Stimulated activated CD8-positive, alpha-beta memory T cell treated with anti-CD3 and anti-CD28 coated beads, Interleukin-15, amount 100 ng/mL, for 1 hour (primary cell): Measurements from ENCODE around the gene DUSP1.

Experiments
- DNase-seq: peaks from one replicate; pipeline ENCODE4 v3.0.0-alpha.2; 2020; ENCODE audit warnings: low read depth

Gene DUSP1

DNA sequence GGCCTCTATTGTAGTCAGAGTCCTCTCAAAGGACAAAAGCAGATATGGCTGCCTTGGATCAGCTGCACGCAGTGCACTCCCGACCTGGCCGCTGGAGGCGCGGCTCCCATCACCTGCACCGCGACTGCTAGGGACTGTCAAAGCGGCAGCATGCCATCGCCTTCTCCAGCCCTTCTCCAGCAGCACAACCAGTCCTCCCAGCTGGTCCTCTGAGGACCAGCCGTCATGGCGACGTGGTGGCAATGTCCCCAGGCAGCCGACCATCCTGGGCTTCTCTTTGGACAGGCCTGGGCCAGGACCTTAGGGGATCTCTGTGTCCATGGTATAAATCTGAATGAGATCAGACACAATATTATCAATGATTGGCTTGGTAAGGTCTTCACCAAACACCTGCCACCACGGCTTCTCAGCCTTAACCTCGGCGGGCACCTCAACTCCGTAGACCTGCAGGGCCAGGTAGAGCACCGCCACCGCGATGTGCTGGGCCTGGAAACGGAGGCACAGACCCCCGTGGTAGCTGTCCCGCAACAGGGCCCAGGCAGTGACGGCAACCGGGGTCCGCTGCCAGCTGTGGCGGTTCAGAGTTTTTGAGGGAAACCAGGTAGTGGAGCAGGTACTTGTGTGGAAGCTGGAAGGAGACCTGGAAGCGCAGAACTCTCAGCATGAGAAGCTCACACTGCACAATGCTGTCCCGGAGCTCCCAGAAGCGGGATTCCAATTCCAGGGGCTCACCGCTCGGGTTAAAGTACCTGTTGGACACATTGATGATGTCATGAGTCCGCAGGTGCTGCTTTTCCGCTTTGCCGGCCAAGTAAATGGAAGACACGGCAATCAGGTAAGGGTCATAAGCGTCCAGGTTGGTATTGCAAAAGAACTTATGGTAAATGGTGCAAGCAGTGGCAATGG lies 8.5 kb downstream of the DUSP1 start:
- no peak for DNase-seq

DNA sequence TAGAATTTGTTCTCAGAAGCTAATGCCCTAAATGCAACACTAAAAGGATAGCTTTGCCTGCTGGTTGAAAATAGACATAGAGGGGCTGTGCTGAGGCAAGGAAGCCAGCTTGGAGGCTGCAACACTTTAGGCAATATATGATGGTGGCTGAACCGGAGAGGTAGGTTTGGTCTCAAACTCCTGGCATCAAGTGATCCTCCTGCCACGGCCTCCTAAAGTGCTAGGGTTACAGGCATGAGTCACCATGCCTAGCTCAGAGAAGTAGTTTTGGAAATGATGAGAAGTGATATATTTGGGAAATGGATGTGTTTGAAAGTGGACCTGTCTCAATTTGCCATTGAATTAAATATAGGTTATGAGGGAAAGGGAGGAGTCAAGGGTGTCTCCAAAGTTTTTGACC lies 10.0 kb downstream of the DUSP1 start:
- DNase-seq = no peak

DNA sequence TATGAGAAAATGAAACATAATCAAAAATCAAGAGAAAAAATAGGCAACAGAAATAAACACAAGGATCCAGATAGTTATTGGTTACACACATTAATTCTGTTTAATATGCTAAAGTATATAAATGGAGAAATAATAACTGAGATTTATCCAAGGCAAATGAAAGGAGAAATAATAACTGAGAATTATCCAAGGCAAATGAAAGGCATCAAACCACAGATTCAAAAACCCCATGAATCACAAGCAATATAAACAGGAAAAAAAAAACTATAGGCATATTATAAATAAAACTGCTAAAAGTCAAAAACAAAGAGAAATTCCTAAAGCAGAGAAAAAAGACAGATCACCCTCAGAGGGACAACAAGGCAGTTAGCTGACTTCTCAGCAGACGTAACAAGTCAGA lies 10.9 kb downstream of the DUSP1 start:
- no peak for DNase-seq

DNA sequence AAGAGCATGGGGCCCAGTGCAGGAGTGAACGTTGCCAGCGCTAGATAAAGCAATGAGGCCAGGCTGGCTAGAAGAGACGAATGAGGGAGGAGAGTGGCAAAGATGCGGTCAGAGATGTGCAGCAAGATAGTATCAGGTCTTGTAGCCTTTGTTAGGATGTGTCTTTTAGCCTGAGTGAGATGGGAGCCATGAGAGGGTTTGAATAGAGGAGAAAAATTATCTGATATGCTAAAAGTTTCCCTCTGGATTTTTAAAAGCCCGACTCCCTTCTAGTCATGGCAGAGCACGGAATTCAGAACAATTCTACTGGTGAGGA lies 12.2 kb downstream of the DUSP1 start:
- no peak for DNase-seq

DNA sequence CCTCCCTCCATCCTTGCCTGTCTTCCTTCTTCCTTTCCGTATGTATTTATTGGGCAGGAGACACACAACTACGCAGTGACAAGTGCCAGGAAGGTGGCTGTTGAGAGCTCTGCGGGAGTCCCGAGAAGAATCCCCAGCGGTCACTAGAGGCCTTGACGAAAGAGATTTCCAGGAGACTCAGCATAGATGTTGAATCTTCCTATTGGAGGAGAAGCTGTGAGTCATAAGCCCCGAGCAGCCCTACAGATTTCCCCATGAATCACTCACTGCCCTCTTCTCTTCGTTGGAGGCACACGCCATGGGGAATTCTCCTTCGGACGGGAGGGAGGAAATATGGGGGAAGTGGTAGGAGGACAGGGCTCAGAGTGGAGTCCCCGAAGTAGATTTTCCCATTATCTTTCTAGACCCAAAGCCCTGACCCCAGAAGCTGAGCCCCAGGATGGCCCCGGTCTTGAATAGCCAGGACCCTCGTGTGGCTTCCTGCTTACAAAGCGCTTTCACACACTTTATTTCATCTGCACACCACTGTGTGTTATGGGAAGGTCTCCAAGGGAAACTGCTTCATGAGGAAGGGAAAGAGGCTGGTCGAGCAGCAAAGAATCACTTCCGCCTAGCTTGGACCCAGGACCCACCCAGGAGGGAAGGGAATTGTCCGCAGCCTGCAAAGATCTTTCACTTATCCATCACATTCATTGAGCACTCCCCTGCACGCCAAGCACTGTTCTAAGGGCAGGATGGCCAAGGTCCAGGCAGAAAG lies 12.7 kb downstream of the DUSP1 start:
- DNase-seq = no peak

DNA sequence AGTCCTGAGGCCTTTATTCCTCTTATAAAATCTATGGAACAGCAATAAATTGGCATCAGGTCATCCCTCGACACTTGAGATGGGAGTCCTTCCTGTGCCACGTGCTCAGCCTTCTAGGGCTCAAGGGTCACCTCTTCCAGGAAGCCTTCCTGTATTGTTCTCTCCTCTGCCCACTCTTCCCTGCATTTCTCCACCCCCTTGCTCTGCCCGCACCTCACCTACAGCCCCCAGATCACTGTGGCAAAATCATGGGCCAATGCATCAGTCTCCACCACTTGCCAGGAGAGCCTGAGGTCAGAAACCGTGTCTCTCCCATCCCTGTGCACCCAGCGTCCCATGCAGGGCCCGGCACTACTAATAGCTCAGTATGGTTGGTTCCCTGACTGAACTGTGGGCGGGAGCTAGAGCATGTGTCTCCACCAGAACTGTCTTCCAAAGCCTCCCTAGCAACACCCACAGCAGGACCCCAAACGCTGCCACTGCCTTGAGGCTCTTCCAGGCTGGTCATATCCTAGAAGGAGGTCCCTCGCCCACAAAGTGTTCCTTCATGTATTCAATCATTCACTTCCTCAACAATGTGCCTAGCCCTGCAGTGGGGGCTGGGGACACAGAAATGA lies 13.5 kb downstream of the DUSP1 start:
- DNase-seq = no peak

DNA sequence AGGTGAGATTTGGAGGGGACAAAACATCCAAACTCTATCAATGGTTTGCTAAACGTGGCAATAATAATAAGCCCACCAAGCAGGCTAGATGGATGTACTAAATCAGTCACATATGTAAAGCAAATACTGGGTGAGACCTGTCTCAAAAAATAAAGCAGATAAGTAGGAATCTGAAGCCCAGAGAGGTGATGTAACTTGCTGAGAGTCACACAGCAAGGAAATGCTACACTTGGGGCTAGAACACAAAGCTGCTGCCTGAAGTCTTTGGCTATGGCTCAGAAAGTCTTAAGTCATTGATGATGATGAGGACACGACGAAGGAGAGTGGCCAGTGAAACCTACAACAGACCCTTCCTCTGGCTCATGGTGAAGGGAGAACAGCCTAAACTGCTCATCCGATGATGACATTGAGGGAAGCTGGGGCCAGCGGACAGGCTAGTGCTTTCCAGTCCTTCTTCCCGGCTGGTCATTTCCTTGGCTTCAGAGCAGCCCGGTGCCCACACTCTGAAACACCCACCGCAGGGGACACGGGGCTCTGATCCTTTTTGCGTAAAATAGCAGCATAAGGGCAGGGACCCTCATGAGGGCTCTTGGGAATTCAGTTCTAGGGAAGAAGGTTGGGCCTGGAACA lies 14.1 kb downstream of the DUSP1 start:
- no peak for DNase-seq

DNA sequence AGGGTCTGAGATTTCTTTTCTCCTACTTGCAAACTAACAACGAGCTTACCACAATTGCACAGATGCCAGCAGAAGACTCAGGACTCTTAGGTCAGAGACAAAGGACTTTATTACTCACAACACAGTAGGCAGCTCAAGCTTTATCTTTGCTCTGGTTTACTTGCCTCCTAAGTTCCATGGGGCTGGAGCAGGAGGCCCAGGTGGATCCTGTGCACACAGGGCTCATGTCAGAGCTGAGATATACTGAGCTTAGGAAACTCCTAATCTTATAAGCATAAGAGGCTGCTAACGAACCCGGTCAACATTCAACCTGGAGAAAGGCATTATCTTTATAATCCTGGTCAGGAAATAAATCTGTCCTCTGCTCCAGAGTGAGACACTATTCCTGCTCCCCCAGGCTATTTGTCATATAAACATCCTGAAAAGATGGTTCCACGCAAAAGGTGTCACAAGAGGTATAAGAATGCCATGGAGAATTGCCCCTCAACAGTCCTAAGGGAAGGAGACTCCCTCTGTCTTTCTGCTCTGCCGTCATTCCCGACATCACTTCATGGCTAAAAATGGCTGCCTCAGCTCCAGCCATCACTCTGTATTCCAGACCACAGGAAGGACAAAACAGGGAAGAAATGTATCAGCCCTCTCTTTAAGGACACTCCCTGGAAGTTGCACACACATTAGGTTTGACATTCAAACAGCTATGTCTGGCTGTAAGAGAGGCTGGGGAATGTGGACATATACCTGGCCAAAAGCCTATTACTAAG lies 16.2 kb downstream of the DUSP1 start:
- DNase-seq = no peak

DNA sequence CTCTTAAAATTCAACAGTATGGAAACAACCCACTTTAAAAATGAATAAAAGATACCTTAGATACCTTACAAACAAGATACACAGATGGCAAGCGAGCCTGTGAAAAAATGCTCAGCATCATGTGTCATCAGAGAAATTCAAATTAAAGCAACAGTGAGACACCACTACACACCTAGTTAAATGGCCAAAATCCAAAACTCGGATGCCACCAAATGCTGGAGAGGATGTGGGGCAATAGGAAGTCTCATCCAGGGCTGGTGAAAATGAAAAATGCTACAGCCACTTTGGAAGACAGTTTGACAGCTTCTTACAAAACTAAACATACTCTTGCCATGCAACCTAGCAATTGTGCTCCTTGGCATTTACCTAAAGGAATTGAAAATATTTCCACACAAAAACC lies 17.9 kb downstream of the DUSP1 start:
- no peak for DNase-seq

DNA sequence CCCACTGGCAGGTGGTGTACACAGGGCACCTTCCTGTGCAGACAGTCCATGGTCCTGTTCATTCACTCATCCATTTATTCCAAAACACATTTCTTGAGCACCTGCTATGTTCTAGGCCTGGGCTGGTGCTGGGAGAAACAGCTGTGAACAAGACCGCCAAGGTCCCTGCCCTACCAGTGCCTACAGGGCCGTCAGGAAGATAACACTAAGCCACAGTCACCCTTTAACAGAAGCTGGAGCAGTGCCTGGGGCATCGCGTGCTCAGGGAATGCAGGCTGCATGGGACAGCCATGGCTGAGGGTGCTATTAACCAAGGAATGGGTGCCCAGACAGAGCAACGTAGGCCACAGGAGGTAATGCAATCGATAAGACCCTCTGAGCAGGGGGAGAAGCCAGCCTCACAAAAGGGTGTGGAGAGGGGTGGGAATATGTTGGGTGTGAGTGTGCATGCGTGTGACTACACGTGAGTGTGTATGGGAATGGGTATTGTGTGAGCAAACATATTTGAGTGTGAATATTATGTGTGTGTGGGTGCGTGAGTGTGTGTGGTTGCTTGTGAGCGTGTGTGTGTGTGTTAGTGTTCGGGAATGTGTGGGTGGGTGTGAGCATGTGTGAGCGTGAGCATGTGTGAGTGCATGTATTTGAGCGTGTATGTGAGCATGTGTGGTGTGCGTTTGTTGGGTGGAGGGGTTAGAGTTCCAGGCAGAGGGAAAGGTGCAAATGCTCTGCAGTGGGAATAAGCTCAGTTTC lies 19.1 kb downstream of the DUSP1 start:
- DNase-seq = no peak

DNA sequence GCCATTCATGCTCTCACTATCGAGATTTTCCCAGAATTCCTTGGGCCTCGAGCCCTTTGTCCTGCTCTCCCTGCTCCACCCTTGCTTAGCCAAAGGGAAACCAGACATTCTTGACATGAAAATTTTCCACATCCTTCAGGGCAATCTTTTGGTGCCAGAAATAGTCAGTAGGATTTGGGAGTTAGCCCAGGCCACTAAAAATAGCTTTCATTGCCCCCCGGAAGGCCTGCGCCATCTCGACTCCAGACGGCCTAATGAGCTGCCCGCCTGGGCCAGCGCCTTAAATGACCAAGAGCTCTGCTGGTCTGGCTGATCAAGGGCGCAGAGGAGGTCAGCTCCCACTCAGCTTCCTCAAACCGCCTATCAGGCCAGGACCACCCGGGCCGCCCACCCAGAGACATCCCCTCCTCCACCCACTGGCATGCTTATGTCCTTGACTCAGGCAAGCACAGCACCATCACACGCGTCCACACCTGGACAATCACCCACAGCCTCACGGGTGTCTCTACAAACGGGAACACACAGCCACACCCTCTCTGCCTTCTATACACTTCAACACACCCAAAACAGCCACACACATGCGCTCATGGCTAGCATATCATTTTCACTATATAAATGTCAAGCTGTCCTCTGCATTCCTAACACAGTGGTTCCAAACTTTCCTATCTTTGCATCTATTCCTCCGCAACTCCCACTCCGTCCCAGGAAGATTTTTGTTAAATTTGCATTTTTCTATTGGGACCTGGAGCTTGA lies 20.9 kb downstream of the DUSP1 start:
- DNase-seq = no peak

DNA sequence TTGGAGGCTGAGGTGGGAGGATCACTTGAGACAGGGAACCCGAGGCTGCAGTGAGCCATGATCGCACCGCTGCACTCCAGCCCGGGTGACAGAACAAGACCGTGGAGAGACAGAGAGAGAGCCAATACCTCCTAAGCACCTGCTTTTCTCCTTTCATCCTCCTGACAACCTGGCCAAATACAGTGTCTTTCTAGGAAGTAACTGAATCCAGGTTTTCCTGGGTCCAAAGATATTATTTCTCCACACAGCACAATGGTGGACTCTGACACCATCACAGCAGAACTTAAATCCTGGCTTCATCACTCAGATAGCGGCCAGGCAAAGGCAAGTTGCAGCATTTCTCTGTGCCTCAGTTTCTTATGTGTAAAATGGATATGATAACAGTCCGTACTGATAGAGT lies 21.9 kb downstream of the DUSP1 start:
- no peak for DNase-seq

DNA sequence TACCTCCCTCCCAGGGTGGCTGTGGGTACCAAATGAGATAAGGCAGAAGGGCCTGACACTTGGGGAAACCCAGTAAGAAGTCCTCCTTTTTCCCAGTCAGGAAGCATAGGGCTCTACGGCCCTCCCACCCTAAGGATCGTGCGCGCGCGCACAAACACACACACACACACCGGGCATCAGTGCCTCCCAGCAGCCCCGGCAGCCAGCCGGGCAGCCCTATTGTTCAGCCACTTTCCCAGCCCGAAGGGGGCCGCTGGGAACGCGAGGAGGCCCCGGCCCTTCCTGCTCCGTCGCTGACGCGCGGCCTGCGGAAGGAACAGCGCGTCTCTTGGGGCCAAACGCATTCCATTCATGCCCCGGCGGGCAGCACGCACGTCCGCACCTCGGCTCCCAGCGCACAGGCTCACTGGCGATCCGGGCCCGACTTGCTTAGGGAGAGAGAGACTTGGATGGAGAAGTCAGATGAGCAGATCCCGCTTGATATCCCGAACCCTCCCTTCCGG lies 22.6 kb downstream of the DUSP1 start:
- no peak for DNase-seq

DNA sequence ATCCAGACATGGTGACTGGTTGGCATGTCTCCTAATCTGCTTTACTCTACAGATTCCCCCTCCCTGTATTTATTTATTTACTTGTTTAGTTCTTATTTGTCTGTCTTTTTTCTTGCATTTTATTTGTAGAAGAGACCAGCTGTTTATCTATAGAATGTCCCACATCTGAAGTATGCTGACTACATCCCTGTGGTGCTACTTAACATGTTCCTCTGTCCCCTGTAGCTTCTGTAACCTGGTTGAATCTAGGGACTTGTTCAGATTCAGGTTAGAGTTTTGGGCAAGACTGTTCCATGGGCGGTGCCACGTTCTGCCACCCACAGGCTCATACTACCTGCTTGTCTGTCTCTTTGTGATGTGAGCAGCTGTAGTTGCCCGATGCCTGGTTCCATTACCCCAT lies 23.5 kb downstream of the DUSP1 start:
- no peak for DNase-seq

DNA sequence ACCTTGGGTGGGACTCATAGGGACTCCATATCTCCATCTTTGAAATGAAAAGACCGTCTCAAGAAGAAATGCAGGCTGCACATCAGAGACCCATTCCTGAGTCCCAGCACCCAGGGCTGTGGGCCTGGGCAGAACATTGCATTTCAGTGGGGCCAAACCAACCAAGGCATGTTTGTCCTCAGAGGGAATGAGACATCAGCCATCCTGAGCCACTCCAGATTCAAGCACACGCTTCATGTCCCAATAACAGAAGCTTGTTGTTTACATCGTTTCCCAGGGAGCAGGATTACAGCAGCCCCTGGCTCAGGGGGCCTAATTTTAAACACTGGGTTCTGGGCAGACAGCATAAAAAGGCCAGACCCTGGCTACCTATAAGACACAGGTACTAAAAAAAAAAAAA lies 24.3 kb downstream of the DUSP1 start:
- DNase-seq = no peak

DNA sequence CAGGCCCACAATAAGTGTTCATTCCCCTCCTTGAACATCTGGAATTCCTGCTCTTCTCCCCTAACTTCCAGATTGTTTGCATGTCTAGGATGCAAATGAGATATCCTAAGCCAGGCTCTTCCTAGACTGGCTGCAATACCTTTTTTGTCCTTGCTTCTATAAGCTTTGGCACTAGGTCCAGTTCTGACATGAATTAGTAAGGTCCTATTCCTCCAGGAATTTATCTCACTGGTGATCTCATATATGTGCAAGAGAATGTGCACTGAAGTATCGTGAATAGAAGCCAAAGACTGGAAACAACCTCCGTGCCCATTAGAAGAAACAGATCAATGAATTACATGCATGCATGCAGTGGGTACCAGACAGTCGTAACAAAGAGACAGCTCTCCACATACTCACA lies 25.2 kb downstream of the DUSP1 start:
- DNase-seq = no peak

DNA sequence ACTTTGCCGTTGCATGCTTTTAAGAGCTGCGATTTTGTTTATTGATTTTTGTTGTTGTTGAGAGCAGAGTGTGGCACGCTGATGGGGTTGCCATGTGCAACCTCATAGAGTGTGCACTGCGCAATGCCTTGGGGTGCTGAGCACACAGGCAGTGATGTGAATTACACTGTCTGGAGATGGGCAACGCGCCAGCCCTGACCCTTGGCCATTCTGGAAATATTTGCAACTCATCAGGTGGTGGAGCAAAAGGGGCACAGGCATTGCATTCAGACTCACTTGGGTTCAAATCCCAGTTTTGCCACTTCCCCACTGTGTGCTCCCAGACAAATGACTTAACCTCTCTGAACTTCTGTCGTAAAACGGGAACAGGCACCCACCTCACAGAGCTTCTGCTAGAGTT lies 25.6 kb downstream of the DUSP1 start:
- DNase-seq = no peak

DNA sequence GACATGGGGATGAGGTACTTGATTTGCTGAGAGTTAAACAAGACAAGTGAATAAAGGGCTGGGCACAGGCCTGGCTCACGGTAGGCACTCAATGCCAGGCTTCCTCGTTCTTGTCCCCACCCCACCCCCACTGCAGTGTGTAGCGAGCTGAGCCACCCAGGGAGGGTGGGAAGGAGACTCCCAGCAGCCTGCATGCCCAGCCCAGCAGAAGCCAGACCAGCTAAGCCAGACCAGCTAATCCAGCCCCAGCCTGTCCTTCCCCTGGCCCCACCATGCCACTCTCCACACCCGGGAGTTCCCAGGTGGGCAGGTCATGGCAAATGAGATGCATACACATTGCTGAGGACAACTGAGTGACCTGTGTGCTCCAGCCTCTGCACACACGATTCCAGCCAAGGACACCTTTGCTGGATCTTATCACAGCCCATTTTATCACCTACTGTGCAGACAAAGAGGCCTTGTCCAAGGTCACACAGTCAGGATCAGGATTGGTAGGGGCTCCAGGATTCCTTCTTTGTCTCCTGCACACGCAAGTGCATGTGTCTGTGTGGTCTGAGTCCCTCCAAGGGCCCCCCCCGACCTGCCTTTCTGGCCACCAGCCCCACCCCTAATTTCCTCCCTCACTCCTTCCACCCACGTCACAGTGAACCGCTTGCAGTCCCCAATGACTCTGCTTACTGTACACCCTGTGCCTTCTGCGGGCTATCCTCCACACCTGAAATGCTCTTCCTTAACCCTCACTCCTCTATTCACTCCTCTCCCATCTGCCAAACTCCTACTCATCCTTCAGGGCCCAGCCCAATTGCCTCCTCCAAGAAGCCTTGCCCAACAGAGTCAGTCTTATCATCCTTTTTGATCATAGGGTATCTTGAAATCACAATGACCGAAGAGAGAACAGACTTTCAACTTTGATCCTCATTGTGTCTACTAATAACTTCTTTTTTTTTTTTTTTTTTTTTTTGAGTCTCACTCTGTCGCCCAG lies 26.6 kb downstream of the DUSP1 start:
- no peak for DNase-seq
